Heart left ventricle (tissue), 16 donors: ENCODE data around the gene SRSF5. TPM values are rescaled to one million over a fixed set of nuclear protein-coding genes. Genes with fewer than 3 reads are reported as not detected.

Source experiments
- ATAC-seq, 4 donors: fragments of 200-7000 bp; cut with Tn5 transposase; one replicate each; pipeline ENCODE4 v1.9.1; 2020 to 2022; ENCODE audit warnings: moderate library complexity in 4 of 4, mild to moderate bottlenecking in 3 of 4, moderate number of reproducible peaks in 1 of 4
- DNase-seq, 5 donors: peaks; one replicate each; pipeline ENCODE4 v3.0.0-alpha.2; 2020
- H3K27ac ChIP-seq, 12 donors: fragments of 200-600 bp; sonication (generic) in 4 of 12; one replicate each; pipeline versions ENCODE4 v1.5.0 to v1.8.0; 2016 to 2022; ENCODE audit warnings: mild to moderate bottlenecking in 2 of 12
- H3K27me3 ChIP-seq, 9 donors: fragments of 200-600 bp; sonication (generic) in 2 of 9; one replicate each; pipeline versions ENCODE4 v1.5.1 to v1.8.0; 2016 to 2022; ENCODE audit warnings: mild to moderate bottlenecking in 3 of 9
- H3K36me3 ChIP-seq, 9 donors: fragments of 200-600 bp; sonication (generic) in 2 of 9; one replicate each; pipeline versions ENCODE4 v1.5.0 to v1.8.0; 2018 to 2022; ENCODE audit warnings: mild to moderate bottlenecking in 2 of 9
- H3K4me1 ChIP-seq, 12 donors: fragments of 200-600 bp; sonication (generic) in 4 of 12; one replicate each; pipeline versions ENCODE4 v1.5.0 to v1.8.0; 2016 to 2022; ENCODE audit warnings: mild to moderate bottlenecking in 3 of 12
- H3K4me3 ChIP-seq, 12 donors: fragments of 200-600 bp; sonication (generic) in 4 of 12; one replicate each; pipeline versions ENCODE4 v1.5.0 to v1.8.0; 2017 to 2022; ENCODE audit warnings: mild to moderate bottlenecking in 9 of 12, moderate library complexity in 4 of 12
- H3K9me3 ChIP-seq, 12 donors: fragments of 200-600 bp; sonication (generic) in 4 of 12; one replicate each; pipeline versions ENCODE4 v1.5.0 to v1.8.0; 2016 to 2022; ENCODE audit warnings: mild to moderate bottlenecking in 1 of 12
- CTCF ChIP-seq, 12 donors: fragments of 200-600 bp; sonication (generic) in 4 of 12; IDR thresholded peaks; one replicate each; pipeline versions ENCODE4 v1.5.0 to v1.8.0; 2018 to 2022; ENCODE audit warnings: antibody characterized with exemption in 12 of 12, mild to moderate bottlenecking in 5 of 12
- POLR2A ChIP-seq, 2 donors: fragments of 450-650 bp; IDR thresholded peaks; one replicate each; pipeline ENCODE4 v1.6.1; 2017; ENCODE audit warnings: antibody characterized with exemption in 2 of 2, mild to moderate bottlenecking in 2 of 2, moderate library complexity in 2 of 2
- WGBS, 4 donors: extraction: QIAGEN DNeasy Blood & Tissue Kit in 2 of 4; methylation state at CpG; one replicate each; pipeline versions ENCODE4 v1.1.5 to v1.1.7; 2013 to 2018; 5-methylcytosine and 5-hydroxymethylcytosine counted together
- intact Hi-C, 10 donors: fragments of 100-400 bp; cut with DNase I; formaldehyde crosslinking; loops; one replicate each; pipeline versions ENCODE4 v1.11.1 to v1.14.2; 2022
- polyA plus RNA-seq, 2 donors: library from polyadenylated mRNA; stranded (reverse); fragments of 200-250 nt; gene quantifications; one replicate each; pipeline ENCODE4 v1.2.3, GENCODE V29; 2013
- total RNA-seq, 9 donors: library from RNA; depleted of rRNA in 2 of 9; stranded (reverse); fragments of >200 nt in 2 of 9; fragmentation: NEBNext Ultra II Directional in 3 of 9; extraction: Animal tissue kit (Norgen Biotek cat#: 25700) in 3 of 9; gene quantifications; one replicate each; pipeline versions ENCODE4 v1.1.0 to v1.2.4, GENCODE V29; 2016 to 2023
- donor health status: ischemic (EF 13 %, LVEDD 7.1; RV severe dilation, severe dysfunction).
- donor health status: healthy with polysubstance abuse.
- donor health status: DM: no; HTN: yes; CAD: no.
- donor health status: DM: no; HTN: no; CAD: no.
- donor health status: ischemic (EF 25% LVEDD 6.9; RV normal size, moderate dysfunction).
- donor health status: ischemic (EF 25% LVEDD 5.7; RV mildly dilated, moderate dysfunction).
- donor health status: healthy.
- donor health status: DM: yes; HTN: yes; CAD: no.
- donor health status: ischemic (EF 35%, LVEDD 5.7; RV mildly dilated, moderate dysfunction).
- donor health status: nonischemic (EF 11% LVEDD 7.7; RV severe dilation, severe dysfunction).
- donor health status: DM: yes; HTN: yes; CAD: no.
- donor health status: PGD.
- donor health status: ischemic (EF 29% LVEDD 5.4; RV normal size, mild dysfunction).
- donor health status: nonischemic (EF 23%, LVEDD 6.1; RV moderate dilation, normal function).

The SRSF5 gene
- total and polyA plus RNA-seq, 11 donors = 63.8 to 197 (median 176) TPM

- TF ChIP-seq CTCF (IDR thresholded peaks at IDR 0.05) (no peak), POLR2A (IDR thresholded peaks at IDR 0.05) (no peak)
- Histone ChIP-seq H3K4me3 (no peak overlapping the region), H3K27me3 (peaks cover 0 to 42% (median 10%) of the 10 kb centered on the region in 9 donors), H3K36me3 (no peaks in the 10 kb centered on the region), H3K4me1 (peaks cover 0 to 4% (median 0%) of the 10 kb centered on the region in 12 donors), H3K9me3 (no peaks in the 10 kb centered on the region), H3K27ac (no peak overlapping the region)
- intact Hi-C loops = loop anchor here in 3 of 10 donors (10.0 kb wide), 2 partner anchors 500 to 1000 kb away; no protein-coding TSS in a partner anchor
- 68 to 80% (median 77%) methylated on average over 3 of the region's 3 CpGs for WGBS, 4 donors
- DNase-seq (no peak), ATAC-seq (no peak)
These were observed 47.5 kb downstream of the SRSF5 start for GRCh38 chr14:69814397-69814796.

GRCh38 chr14:69815556-69815955, 48.6 kb downstream of the SRSF5 start:
- intact Hi-C loops = loop anchor here in 6 of 10 donors (5.0 to 10.0 kb wide), 4 partner anchors 499 to 999 kb away; no protein-coding TSS in a partner anchor
- Histone ChIP-seq H3K9me3 (no peaks in the 10 kb centered on the region), H3K4me3 (no peak overlapping the region), H3K4me1 (peaks cover 0 to 4% (median 0%) of the 10 kb centered on the region in 12 donors), H3K27ac (no peak overlapping the region), H3K36me3 (no peaks in the 10 kb centered on the region), H3K27me3 (peaks cover 0 to 42% (median 12%) of the 10 kb centered on the region in 9 donors)
- WGBS, 4 donors = 40 to 54% (median 46%) methylated on average over 5 of the region's 5 CpGs
- ATAC-seq (no peak), DNase-seq (no peak)
- TF ChIP-seq POLR2A (IDR thresholded peaks at IDR 0.05) (no peak), CTCF (IDR thresholded peaks at IDR 0.05) (no peak)

- Histone ChIP-seq H3K27ac (no peak overlapping the region), H3K4me1 (peaks cover 0 to 4% (median 0%) of the 10 kb centered on the region in 12 donors), H3K9me3 (no peaks in the 10 kb centered on the region), H3K36me3 (no peaks in the 10 kb centered on the region), H3K4me3 (no peak overlapping the region), H3K27me3 (peaks cover 0 to 39% (median 12%) of the 10 kb centered on the region in 9 donors)
- TF ChIP-seq POLR2A (IDR thresholded peaks at IDR 0.05) = no peak
- no peak for TF ChIP-seq CTCF (IDR thresholded peaks at IDR 0.05)
- intact Hi-C loops = loop anchor here in 6 of 10 donors (5.0 to 10.0 kb wide), 4 partner anchors 499 to 999 kb away; no protein-coding TSS in a partner anchor
- ATAC-seq (no peak), DNase-seq (no peak)
- WGBS, 4 donors = 70 to 83% (median 79%) methylated on average over 5 of the region's 5 CpGs
These were observed 49.3 kb downstream of the SRSF5 start for GRCh38 chr14:69816216-69816615.

- Histone ChIP-seq H3K4me1 (peaks cover 0 to 4% (median 0%) of the 10 kb centered on the region in 12 donors), H3K36me3 (no peaks in the 10 kb centered on the region), H3K27ac (no peak overlapping the region), H3K27me3 (peaks cover 0 to 33% (median 12%) of the 10 kb centered on the region in 9 donors), H3K4me3 (no peak overlapping the region), H3K9me3 (no peaks in the 10 kb centered on the region)
- TF ChIP-seq POLR2A (IDR thresholded peaks at IDR 0.05) (no peak), CTCF (IDR thresholded peaks at IDR 0.05) (peak; percentile 72 to 88 (median 83))
- DNase-seq = peak in 3 of 5 donors; percentile 22 to 45 (median 32)
- intact Hi-C loops = loop anchor here in 9 of 10 donors (1.0 to 10.0 kb wide), 9 partner anchors 208 to 996 kb away; no protein-coding TSS in a partner anchor
- WGBS, 4 donors = 8 to 10% (median 8%) methylated on average over 11 of the region's 11 CpGs
- ATAC-seq = peak in 3 of 4 donors; percentile 64 to 76 (median 73)
These were observed 51.8 kb downstream of the SRSF5 start for GRCh38 chr14:69818758-69819191.
